ENCODE measurements around the gene ILRUN.

- TF ChIP-seq CTCF (IDR thresholded peaks at IDR 0.05) (no peak), POLR2A (IDR thresholded peaks at IDR 0.05) (no peak)
These were observed 33.2 kb downstream of the ILRUN start for GRCh38 chr6:34663371-34663770.

Data from testis (tissue), 2 donors.